Middle frontal gyrus (tissue), 1 donor: Measurements from ENCODE around the gene SLC25A29.

Source experiments
- DNase-seq: peaks from one replicate; pipeline ENCODE4 v3.0.0-alpha.2; 2015; ENCODE audit warnings: low spot score; ENCODE audit errors: extremely low spot score

The SLC25A29 gene

GRCh38 chr14:100282766-100283419 lies 23.4 kb downstream of the SLC25A29 start:
- no peak for DNase-seq

- no peak for DNase-seq
These were observed 24.2 kb downstream of the SLC25A29 start for GRCh38 chr14:100282083-100282350.

GRCh38 chr14:100281286-100282082 lies 24.8 kb downstream of the SLC25A29 start:
- DNase-seq = no peak

GRCh38 chr14:100279563-100279962 lies 26.7 kb downstream of the SLC25A29 start:
- DNase-seq = no peak

GRCh38 chr14:100279133-100279532 lies 27.1 kb downstream of the SLC25A29 start:
- no peak for DNase-seq

- DNase-seq = no peak
These were observed 27.5 kb downstream of the SLC25A29 start for GRCh38 chr14:100278702-100279101.

- no peak for DNase-seq
These were observed 31.0 kb downstream of the SLC25A29 start for GRCh38 chr14:100275214-100275613.

GRCh38 chr14:100274250-100274649 lies 32.0 kb downstream of the SLC25A29 start:
- no peak for DNase-seq

GRCh38 chr14:100271247-100271939 lies 34.9 kb downstream of the SLC25A29 start:
- no peak for DNase-seq

GRCh38 chr14:100268591-100269207 lies 37.5 kb downstream of the SLC25A29 start:
- DNase-seq = no peak

- DNase-seq = no peak
These were observed 38.3 kb downstream of the SLC25A29 start for GRCh38 chr14:100267990-100268389.

- no peak for DNase-seq
These were observed 43.1 kb downstream of the SLC25A29 start for GRCh38 chr14:100263141-100263540.

GRCh38 chr14:100262545-100262944 lies 43.7 kb downstream of the SLC25A29 start:
- no peak for DNase-seq

GRCh38 chr14:100261621-100262020 lies 44.6 kb downstream of the SLC25A29 start:
- DNase-seq = no peak

- no peak for DNase-seq
These were observed 49.8 kb downstream of the SLC25A29 start for GRCh38 chr14:100256339-100256895.

GRCh38 chr14:100252684-100253083 lies 53.6 kb downstream of the SLC25A29 start:
- no peak for DNase-seq

GRCh38 chr14:100250732-100251465 lies 55.3 kb downstream of the SLC25A29 start:
- no peak for DNase-seq

GRCh38 chr14:100246809-100247428 lies 59.3 kb downstream of the SLC25A29 start:
- no peak for DNase-seq

GRCh38 chr14:100243020-100243419 lies 63.2 kb downstream of the SLC25A29 start:
- DNase-seq = no peak

GRCh38 chr14:100241279-100241678 lies 65.0 kb downstream of the SLC25A29 start:
- no peak for DNase-seq
